HFFc6 (cell line): Measurements from ENCODE around the gene GNAZ. TPM values are rescaled to one million over a fixed set of nuclear protein-coding genes. Genes with fewer than 3 reads are reported as not detected.

ENCODE experiments used
- DNase-seq: peaks from one replicate; pipeline ENCODE4 v3.0.0-alpha.2; 2018
- H3K27ac Mint-ChIP-seq: 2 replicates; pipeline ENCODE4 v1.8.0; 2020; ENCODE audit warnings: mild to moderate bottlenecking, mixed read lengths
- H3K27me3 Mint-ChIP-seq: 2 replicates; pipeline ENCODE4 v1.8.0; 2021; ENCODE audit warnings: mild to moderate bottlenecking, moderate library complexity, mixed read lengths; ENCODE audit not compliant: insufficient read depth
- H3K36me3 Mint-ChIP-seq: 2 replicates; pipeline ENCODE4 v1.8.0; 2021; ENCODE audit warnings: low read depth, mixed read lengths
- H3K4me1 Mint-ChIP-seq: 2 replicates; pipeline ENCODE4 v1.8.0; 2020; ENCODE audit warnings: low read depth, mixed read lengths
- H3K4me3 Mint-ChIP-seq: 2 replicates; pipeline ENCODE4 v1.8.0; 2020; ENCODE audit warnings: mild to moderate bottlenecking, moderate library complexity, mixed read lengths
- H3K9me3 Mint-ChIP-seq: 2 replicates; pipeline ENCODE4 v1.8.0; 2020; ENCODE audit warnings: mild to moderate bottlenecking, mixed read lengths
- CTCF ChIP-seq: fragments of 200-600 bp; sonication (generic); IDR thresholded peaks from 2 replicates; pipeline ENCODE4 v1.5.0; 2021; ENCODE audit warnings: antibody characterized with exemption, mild to moderate bottlenecking
- total RNA-seq, 6 experiments: library from RNA; stranded (reverse); fragmentation: NEBNext Ultra II Directional; extraction: Animal tissue kit (Norgen Biotek cat#: 25700); gene quantifications; 2 replicates in 1 of 6; 3 replicates in 5 of 6; pipeline ENCODE4 v1.2.3, GENCODE V29; 2021

GNAZ gene
- total RNA-seq, 6 experiments from 2014 or later = 19.0 to 22.5 (median 20.1) TPM

- no peaks in the 10 kb centered on the region for H3K4me1 Mint-ChIP-seq
- H3K27ac Mint-ChIP-seq = no peak overlapping the region
- H3K36me3 Mint-ChIP-seq = no peaks in the 10 kb centered on the region
- H3K4me3 Mint-ChIP-seq = no peak overlapping the region
- DNase-seq = no peak
- no peak for TF ChIP-seq CTCF
- H3K9me3 Mint-ChIP-seq = no peaks in the 10 kb centered on the region
- H3K27me3 Mint-ChIP-seq = peaks cover 7% of the 10 kb centered on the region
These were observed 20.1 kb downstream of the GNAZ start for GRCh38 chr22:23090457-23090835.

GRCh38 chr22:23091760-23092159 lies 21.4 kb downstream of the GNAZ start:
- no peaks in the 10 kb centered on the region; the same call in 1 of the 2 replicates for H3K36me3 Mint-ChIP-seq
- H3K9me3 Mint-ChIP-seq = no peaks in the 10 kb centered on the region
- peaks cover 4% of the 10 kb centered on the region for H3K27me3 Mint-ChIP-seq
- no peak for DNase-seq
- TF ChIP-seq CTCF = no peak
- no peak overlapping the region for H3K27ac Mint-ChIP-seq
- no peaks in the 10 kb centered on the region for H3K4me1 Mint-ChIP-seq
- no peak overlapping the region for H3K4me3 Mint-ChIP-seq

GRCh38 chr22:23092217-23092955 lies 22.1 kb downstream of the GNAZ start:
- H3K4me1 Mint-ChIP-seq = no peaks in the 10 kb centered on the region
- DNase-seq = no peak
- peaks cover 4% of the 10 kb centered on the region for H3K27me3 Mint-ChIP-seq
- no peaks in the 10 kb centered on the region; the same call in 1 of the 2 replicates for H3K36me3 Mint-ChIP-seq
- no peak overlapping the region for H3K4me3 Mint-ChIP-seq
- TF ChIP-seq CTCF = no peak
- no peaks in the 10 kb centered on the region for H3K9me3 Mint-ChIP-seq
- no peak overlapping the region for H3K27ac Mint-ChIP-seq

- H3K27ac Mint-ChIP-seq = no peak overlapping the region
- no peak for DNase-seq
- H3K36me3 Mint-ChIP-seq = no peaks in the 10 kb centered on the region; the same call in 1 of the 2 replicates
- H3K4me1 Mint-ChIP-seq = no peaks in the 10 kb centered on the region
- peaks cover 4% of the 10 kb centered on the region for H3K27me3 Mint-ChIP-seq
- no peak for TF ChIP-seq CTCF
- H3K4me3 Mint-ChIP-seq = no peak overlapping the region
- H3K9me3 Mint-ChIP-seq = no peaks in the 10 kb centered on the region
These were observed 22.9 kb downstream of the GNAZ start for GRCh38 chr22:23093051-23093788.

GRCh38 chr22:23094260-23094659 lies 23.9 kb downstream of the GNAZ start:
- no peak for DNase-seq
- H3K9me3 Mint-ChIP-seq = no peaks in the 10 kb centered on the region
- no peaks in the 10 kb centered on the region; the same call in 1 of the 2 replicates for H3K27me3 Mint-ChIP-seq
- H3K36me3 Mint-ChIP-seq = no peaks in the 10 kb centered on the region; the same call in 1 of the 2 replicates
- no peak overlapping the region for H3K4me3 Mint-ChIP-seq
- no peaks in the 10 kb centered on the region for H3K4me1 Mint-ChIP-seq
- no peak for TF ChIP-seq CTCF
- H3K27ac Mint-ChIP-seq = no peak overlapping the region
